Measurements from ENCODE around the gene TRIOBP. TPM values are rescaled to one million over a fixed set of nuclear protein-coding genes. Genes with fewer than 3 reads are reported as not detected.
A peak's percentile ranks its signal among the peaks of the same experiment; 100 is the strongest.

TRIOBP gene
- total and polyA plus RNA-seq, 2 of the 13 experiments (the other 11 are each of a cell fraction or from before 2014, with no cell fraction given): 6.1 to 15.4 TPM

GRCh38 chr22:37790234-37790633, 93.4 kb downstream of the TRIOBP start:
- H3K79me2 ChIP-seq (ENCODE audit: insufficient read depth, low read length): no peaks in the 10 kb centered on the region
- ChIA-PET CTCF (ENCODE audit: low intra/inter-chr PET ratio, low total read pairs) (no interaction called here), POLR2A (no interaction called here)
- no peak overlapping the region for H2AFZ ChIP-seq (ENCODE audit: low read length)
- H4K20me1 ChIP-seq (ENCODE audit: insufficient read depth, low read length): no peaks in the 10 kb centered on the region
- H3K4me1 ChIP-seq (ENCODE audit: insufficient read depth, low read length): peaks cover 28% of the 10 kb centered on the region
- intact Hi-C loops (cut with micrococcal nuclease; ENCODE audit: unreplicated experiment) (no loop called here), in situ Hi-C loops (cut with HindIII; ENCODE audit: extremely low pct_ligation_motif_present, low pct_unique_long_range_greater_than_20kb) (no loop called here)
- BruUV-seq (replicated peaks): no TSS peak
- no peaks in the 10 kb centered on the region for H3K36me3 ChIP-seq (replicated peaks in 1 of 2; ENCODE audit: control insufficient read depth in 1 of 2, insufficient read depth in 2 of 2, low read length in 2 of 2)
- DNase-seq (ENCODE audit: low spot score) (no peak), FAIRE-seq (no peak), ATAC-seq (no peak)
- H3K27ac ChIP-seq (ENCODE audit: extremely low read length, insufficient read depth, low read length): no peak overlapping the region
- TF ChIP-seq ZNF768 (CRISPR knock-in tag; IDR thresholded peaks at IDR 0.05): peak; percentile 69
- TF ChIP-seq ZNF841 (CRISPR knock-in tag; IDR thresholded peaks at IDR 0.05; ENCODE audit: borderline replicate concordance): no peak
- no peaks in the 10 kb centered on the region for H3K27me3 ChIP-seq (ENCODE audit: control insufficient read depth in 1 of 2, insufficient read depth in 2 of 2, low read length in 2 of 2)
- no peaks in the 10 kb centered on the region for H3K9me3 ChIP-seq (ENCODE audit: low read length)
- no peak overlapping the region for H3K4me2 ChIP-seq (ENCODE audit: low read depth, low read length)
- WGBS (ENCODE audit: low lambda C conversion rate): 45% methylated on average over 2 of the region's 2 CpGs
- no peak overlapping the region for H3K9ac ChIP-seq (ENCODE audit: insufficient read depth, low read depth, low read length)
- H3K4me3 ChIP-seq (replicated peaks in 1 of 3; ENCODE audit: insufficient read depth in 1 of 3, low read depth in 2 of 3, low read length in 3 of 3): no peak overlapping the region

GRCh38 chr22:37792494-37792893, 95.6 kb downstream of the TRIOBP start:
- in situ Hi-C loops (cut with HindIII; ENCODE audit: extremely low pct_ligation_motif_present, low pct_unique_long_range_greater_than_20kb): no loop called here
- CTCF ChIA-PET (ENCODE audit: low intra/inter-chr PET ratio, low total read pairs): no interaction called here

More at GRCh38 chr22:37792494-37792893, 95.6 kb downstream of the TRIOBP start:
- 44% methylated on average over 6 of the region's 6 CpGs for WGBS (ENCODE audit: low lambda C conversion rate)
- Histone ChIP-seq H3K9ac (ENCODE audit: insufficient read depth, low read depth, low read length) (no peak overlapping the region), H3K9me3 (ENCODE audit: low read length) (no peaks in the 10 kb centered on the region), H3K27ac (ENCODE audit: extremely low read length, insufficient read depth, low read length) (no peak overlapping the region), H3K4me1 (ENCODE audit: insufficient read depth, low read length) (peaks cover 45% of the 10 kb centered on the region), H3K4me2 (ENCODE audit: low read depth, low read length) (no peak overlapping the region), H3K27me3 (ENCODE audit: control insufficient read depth in 1 of 2, insufficient read depth in 2 of 2, low read length in 2 of 2) (no peaks in the 10 kb centered on the region), H3K79me2 (ENCODE audit: insufficient read depth, low read length) (no peaks in the 10 kb centered on the region), H3K36me3 (replicated peaks in 1 of 2; ENCODE audit: control insufficient read depth in 1 of 2, insufficient read depth in 2 of 2, low read length in 2 of 2) (no peaks in the 10 kb centered on the region), H4K20me1 (ENCODE audit: insufficient read depth, low read length) (no peaks in the 10 kb centered on the region), H3K4me3 (replicated peaks in 1 of 3; ENCODE audit: insufficient read depth in 1 of 3, low read depth in 2 of 3, low read length in 3 of 3) (no peak overlapping the region), H2AFZ (ENCODE audit: low read length) (no peak overlapping the region)
- DNase-seq (ENCODE audit: low spot score) (no peak), ATAC-seq (peak; percentile 40; the same call in 2 of the 3 replicates), FAIRE-seq (peak; percentile 4)
- intact Hi-C loops (cut with micrococcal nuclease; ENCODE audit: unreplicated experiment): no loop called here
- TF ChIP-seq CEBPB (IDR thresholded peaks at IDR 0.05; ENCODE audit: borderline replicate concordance, low read depth, low read length): peak; percentile 22; the same call in 1 of the 2 replicates
- no peak for TF ChIP-seq ZNF20 (CRISPR knock-in tag; IDR thresholded peaks at IDR 0.05)
- TF ChIP-seq KAT7 (CRISPR knock-in tag; IDR thresholded peaks at IDR 0.05; ENCODE audit: borderline replicate concordance): no peak
- TF ChIP-seq ZBTB33 (CRISPR knock-in tag; IDR thresholded peaks at IDR 0.05): peak; percentile 49; the same call in 1 of the 2 replicates
- peak; percentile 45; the same call in 1 of the 2 replicates for TF ChIP-seq ZNF362 (CRISPR knock-in tag; IDR thresholded peaks at IDR 0.05; ENCODE audit: borderline replicate concordance)
- TF ChIP-seq ZNF574 (CRISPR knock-in tag; IDR thresholded peaks at IDR 0.05): no peak
- TF ChIP-seq GABPA (IDR thresholded peaks at IDR 0.05; ENCODE audit: low read depth, low read length): no peak
- TF ChIP-seq GABPA (CRISPR knock-in tag; IDR thresholded peaks at IDR 0.05; ENCODE audit: low read depth): peak; percentile 74; the same call in 1 of the 2 replicates
- peak; percentile 50 for TF ChIP-seq GABPB1 (CRISPR knock-in tag; IDR thresholded peaks at IDR 0.05)
- no peak for TF ChIP-seq MAFK (conservative IDR thresholded peaks at IDR 0.05 in 1 of 2, IDR thresholded peaks at IDR 0.05 in 1 of 2; ENCODE audit: low read length in 2 of 2)
- no TSS peak for BruUV-seq (replicated peaks)
- POLR2A ChIA-PET: interaction anchor here (0.7 to 1.5 kb wide), 6 partner anchors 10 to 134 kb away, joined by 3 to 11 read pairs (median 4); partner anchors contain the start of gene PDXP
